GM11168 (cell line): ENCODE data around the gene WWC2.
"Not testable (repeated sequence)": the region's sequence is repeated elsewhere in the genome, so short reads cannot be mapped to it uniquely, and the experiment has no call there.

Experiments used
- in situ Hi-C: fragments of 300-500 bp; cut with MboI; formaldehyde crosslinking; loops from one replicate; pipeline ENCODE4 v1.12.0; 2022; ENCODE audit warnings: low sequenced_read_pairs; ENCODE audit not compliant: unreplicated experiment

Gene WWC2

DNA sequence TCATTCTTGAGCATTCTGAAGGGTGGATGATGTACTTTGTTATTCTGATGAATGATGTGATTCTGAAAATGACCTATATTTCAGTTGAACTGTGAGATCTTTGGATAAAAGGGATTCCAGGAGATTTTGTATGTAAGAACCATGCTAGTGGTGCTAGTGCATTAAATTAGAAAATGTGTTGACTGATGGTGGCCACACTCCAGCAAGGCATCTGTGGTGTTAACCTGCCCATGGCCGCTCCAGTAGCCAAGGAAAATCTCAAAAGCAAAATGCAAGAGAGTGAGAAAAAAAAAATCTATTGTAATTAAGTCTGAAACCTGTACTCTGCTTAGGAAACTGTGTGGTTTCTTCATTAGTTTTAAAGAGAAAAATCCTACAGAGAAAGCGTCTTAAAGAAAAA lies 93.5 kb downstream of the WWC2 start:
- in situ Hi-C loops: no loop called here

DNA sequence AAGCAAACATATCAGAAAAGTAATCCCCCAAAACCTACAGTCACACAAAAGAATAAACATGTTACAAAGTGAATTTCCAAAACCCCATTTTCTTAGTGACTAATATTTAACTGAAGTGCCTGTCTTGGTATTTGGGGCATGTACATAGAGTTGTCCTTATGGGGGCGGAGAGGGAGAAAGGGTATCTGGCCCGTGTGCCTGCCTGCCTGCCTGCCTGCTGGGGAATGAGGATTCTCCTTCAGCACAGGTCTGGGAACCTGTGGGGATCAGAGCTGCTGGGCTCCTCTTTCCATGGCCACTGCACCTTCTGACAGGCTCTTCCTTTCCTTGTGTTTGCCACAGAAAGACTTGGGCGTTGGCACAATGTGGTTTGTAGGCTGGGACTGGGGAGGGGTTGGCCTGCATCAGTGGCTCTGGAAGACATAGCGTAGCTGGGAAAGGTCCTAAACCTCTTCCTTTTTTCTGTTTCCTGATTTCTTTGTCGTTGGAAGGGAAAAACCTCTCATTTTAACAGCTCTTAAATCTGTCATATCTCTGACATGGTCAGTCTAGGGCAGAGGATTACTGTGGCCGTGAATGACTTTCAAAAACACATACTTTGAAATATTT lies 94.8 kb downstream of the WWC2 start:
- in situ Hi-C loops: not testable (repeated sequence)

DNA sequence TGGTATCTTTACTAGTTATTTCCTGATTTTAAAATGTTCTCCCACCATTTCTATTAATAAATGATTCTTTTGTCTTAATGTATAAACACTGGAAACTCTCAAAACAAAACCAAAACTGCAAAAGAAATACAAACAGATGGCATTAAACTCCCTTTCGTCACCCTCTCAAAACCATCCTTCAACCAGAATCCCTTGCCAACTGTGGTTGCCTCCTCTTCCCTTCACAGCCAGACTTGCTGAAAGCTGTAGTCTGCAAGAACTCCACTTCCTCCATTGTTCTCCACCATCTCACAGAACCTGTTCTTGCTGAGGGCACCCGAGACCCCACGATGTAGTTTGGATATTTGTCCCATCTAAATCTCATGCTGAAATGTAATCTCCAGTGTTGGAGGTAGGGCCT lies 96.5 kb downstream of the WWC2 start:
- in situ Hi-C loops: no loop called here

DNA sequence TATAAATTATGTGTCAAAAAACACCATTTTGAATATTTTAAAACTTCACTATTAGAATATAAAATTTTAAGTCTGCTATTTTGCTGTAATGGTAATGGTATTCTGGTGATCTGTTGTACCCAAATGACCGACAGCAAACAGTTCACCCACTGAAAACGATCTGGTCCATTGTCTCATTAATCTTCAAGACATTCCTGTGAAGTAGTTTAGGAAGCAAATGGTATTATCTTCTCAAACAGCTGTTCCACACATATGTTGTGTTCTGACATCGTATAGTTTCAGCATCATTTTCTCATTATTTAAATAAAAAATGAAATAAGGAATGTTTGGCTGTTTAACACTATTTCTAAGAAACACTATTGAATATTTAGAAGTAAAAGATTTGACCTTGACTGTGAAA lies 98.1 kb downstream of the WWC2 start:
- in situ Hi-C loops: no loop called here

DNA sequence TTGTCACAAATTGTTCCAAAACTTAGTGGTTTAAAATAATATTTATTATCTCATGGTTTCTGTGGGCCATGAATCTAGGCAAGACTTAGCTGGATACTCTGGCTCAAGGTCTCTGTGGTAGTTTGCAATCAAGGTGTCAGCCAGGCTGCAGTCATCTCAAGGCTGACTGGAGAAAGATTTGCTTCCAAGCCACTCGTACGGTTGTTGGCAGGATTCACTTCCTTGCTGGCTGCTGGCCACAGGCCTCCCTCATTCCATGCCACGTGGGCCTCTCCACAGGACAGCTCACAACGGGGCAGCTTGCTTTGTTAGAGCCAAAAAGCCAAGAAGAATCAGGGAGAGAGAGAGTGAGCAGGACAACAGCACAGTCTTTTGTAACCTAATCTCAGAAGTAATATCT lies 101.4 kb downstream of the WWC2 start:
- in situ Hi-C loops: no loop called here

DNA sequence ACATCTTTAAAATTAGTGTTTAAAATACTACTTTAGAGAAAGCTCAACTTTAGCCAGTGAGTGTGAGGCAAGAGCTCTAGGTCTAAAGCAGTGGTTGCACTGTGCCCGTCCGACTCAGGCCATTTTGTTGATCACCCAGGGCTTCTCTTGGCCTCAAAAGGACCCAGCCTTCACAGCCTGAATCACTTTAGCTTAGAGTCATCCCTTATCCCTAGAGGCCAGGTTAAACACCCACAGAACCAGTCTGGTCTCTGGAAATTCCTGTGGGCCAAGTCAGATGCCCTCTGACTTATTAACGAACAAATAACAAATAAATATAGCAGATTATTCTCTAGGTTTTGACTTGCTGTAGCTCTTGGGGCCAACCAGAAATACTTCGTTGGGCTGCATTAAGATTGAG lies 102.3 kb downstream of the WWC2 start:
- in situ Hi-C loops: no loop called here

DNA sequence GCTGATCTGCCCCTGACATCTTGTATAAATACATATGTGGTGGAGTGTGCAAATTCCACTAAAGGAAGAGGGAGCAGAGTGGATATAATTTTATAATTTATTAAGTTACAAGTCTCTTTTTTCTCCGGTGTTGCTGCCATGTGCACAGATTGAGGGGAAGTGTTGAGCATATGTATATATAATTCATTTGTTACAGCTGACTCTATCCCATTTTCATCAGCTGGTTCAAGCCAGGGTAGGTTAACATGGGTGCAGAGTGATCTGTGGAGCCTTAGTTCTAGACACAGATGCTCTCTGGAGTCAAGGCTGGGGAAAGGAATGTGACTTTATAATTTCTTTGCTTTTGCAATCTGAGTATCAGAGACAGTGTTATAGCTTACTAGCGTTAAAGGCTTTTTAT lies 103.5 kb downstream of the WWC2 start:
- in situ Hi-C loops: no loop called here

DNA sequence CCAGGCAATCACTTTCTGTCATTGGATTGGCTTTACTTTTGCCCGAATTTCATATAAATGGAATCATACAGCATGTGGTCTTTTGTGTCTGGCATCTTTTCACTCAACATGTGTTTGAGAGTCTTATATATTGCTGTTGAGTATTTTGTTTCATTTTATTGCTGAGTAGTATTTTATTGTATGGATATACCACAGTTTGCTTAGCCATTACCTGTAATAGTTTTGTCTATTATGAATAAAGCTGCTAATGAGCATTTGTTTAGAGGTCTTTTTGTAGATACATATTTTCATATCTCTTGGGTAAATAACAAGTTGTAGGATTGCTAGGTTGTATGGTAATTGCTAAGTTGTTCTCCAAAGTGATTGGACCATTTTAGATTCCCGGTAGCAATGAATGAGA lies 105.7 kb downstream of the WWC2 start:
- in situ Hi-C loops: no loop called here

DNA sequence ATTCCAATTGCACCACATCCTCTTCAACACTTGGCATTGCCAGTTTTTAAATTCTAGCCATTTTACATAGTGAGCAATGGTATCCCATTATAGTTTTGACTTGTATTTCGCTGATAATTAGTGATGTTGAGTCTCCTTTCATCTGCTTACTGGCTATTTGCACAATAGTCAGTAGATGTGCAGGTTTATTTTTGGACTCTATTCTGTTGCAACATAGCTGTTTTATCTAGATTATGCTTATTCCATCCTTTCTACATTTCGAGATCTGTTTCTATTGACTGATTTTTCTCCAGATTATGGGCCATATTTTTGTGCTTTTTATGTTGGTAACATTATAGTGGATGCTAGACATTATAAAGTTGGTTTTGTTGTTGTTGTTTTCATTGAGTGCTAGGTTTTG lies 106.1 kb downstream of the WWC2 start:
- in situ Hi-C loops: no loop called here

DNA sequence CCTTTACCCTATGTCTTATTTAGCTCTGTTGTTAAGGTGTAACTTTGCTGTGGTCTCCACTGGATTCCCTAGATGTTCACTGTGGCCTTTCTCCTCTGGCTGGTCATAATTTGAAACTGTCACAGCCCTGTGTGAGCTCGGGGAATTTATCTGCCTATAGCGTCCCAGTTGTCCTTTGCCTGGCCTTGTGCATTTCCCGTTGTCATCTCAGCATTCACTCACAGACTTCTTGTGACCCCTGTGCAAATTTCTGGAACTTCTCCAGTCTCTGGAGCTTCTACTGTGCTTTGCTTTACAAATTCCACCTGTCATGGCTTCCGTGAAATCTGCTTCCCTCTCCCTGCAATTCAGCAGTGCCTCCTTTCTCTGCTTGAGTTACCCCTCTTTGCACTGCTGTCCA lies 106.7 kb downstream of the WWC2 start:
- in situ Hi-C loops: no loop called here

DNA sequence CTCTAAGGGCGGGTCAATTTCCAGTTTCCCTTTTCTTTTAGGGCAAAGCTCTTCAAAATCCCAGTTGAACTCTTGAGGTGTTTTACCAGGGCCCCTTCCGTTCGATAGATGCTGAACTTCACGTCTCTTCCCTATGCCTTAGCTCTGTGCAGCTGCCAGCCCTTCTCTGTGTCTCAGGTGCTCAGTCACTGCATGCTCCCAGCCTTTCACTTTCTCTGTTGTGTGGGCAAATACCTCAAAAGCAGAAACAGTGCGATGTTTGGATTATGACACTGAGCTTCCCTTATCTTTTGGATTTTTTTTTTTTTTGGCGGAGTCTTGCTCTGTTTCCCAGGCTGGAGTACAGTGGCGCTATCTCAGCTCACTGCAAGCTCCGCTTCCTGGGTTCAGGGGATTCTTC lies 112.5 kb downstream of the WWC2 start:
- in situ Hi-C loops: no loop called here

DNA sequence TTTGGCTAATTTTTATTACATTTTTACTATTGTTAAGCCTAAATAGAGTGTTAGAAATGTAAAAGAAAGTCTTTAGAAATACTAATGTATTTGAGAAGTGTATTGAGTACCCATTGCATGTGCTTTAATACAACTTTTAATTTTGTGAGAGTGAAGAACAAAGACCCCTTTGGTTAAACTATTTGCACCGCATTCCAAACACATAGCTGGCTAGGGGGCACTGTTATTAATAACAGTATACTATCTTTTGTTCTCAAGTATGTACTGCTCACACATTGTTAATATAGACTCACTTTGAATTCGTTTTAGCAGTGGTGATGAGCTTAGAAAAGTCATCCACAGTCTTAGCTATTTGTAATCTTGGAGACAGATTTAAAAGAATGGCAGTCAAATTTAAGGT lies 114.9 kb downstream of the WWC2 start:
- in situ Hi-C loops: no loop called here

DNA sequence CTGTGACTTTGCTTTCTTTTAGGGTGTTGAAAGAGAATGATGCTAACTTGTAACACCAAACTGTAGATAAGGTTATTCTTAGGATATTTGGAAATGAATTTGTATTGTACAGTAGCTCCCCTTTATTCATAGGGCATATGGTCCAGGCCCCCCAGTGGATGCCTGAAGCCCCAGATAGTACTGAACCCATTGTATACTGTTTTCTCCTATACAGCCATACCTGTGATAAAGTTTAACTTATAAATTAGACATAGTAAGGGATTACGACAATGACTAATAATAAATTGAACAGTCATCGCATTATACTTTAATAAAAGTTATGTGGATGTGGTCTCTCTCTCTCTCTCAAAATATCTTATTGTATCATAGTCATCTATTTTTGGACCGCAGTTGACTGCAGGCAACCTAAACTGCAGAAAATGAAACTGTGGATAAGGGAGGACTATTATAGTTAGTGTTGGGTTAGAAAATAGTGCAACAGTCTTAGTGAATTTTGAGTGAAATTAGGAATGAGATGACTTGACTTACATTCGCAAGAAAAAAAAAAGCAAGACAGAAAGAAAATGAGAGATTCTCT lies 115.9 kb downstream of the WWC2 start:
- in situ Hi-C loops: no loop called here

DNA sequence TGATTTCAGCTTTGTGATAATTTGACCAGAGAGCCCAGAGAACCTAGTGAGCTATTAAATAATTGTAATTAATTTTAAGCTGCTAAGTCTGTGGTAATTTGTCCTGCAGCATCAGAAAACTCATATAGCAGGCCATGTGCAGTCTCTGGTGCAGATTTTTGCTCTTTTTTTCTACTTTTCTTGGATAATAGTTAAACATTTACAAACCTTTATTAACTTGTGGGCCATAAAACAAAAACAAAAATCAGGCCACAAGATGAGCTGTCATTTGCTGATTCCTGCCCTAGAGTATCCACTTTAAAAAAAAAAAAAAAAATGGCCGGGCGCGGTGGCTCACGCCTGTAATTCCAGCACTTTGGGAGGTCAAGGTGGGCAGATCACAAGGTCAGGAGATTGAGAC lies 121.2 kb downstream of the WWC2 start:
- in situ Hi-C loops: no loop called here

DNA sequence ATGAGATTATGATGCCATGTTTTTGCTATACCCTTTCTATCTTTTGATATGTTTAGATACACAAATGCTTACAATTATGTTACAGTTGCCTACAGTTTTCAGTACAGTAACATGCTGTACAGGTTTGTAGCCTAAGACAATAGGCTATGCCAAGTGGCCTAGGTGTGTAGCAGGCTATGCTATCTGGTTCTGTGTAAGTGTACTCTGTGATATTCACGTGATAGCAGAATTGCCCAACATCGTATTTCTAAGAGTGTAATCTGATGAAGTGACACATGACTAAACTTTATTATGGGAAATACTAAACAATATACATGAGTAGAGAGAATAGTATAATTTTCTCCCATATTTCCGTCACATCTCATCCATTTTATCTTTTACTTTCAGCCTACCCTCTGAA lies 124.0 kb downstream of the WWC2 start:
- in situ Hi-C loops: no loop called here

DNA sequence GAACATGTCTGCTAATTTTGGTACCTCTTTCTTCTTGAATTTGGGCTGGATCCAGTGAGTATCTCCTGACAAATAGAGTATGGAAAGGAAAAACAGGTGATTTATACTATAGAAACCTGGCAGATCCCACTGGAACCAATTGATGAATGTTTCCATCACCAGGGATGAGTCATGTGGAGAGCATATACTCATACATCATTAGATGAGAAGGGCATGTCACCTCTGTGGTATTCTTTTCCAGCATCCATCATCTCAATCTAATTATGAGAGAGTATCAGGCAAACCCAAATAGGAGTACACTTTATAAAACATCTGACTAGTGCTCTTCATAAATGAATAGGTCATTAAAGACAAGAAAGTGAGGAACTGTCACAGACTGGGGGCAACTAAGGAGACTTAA lies 130.3 kb downstream of the WWC2 start:
- in situ Hi-C loops: no loop called here

DNA sequence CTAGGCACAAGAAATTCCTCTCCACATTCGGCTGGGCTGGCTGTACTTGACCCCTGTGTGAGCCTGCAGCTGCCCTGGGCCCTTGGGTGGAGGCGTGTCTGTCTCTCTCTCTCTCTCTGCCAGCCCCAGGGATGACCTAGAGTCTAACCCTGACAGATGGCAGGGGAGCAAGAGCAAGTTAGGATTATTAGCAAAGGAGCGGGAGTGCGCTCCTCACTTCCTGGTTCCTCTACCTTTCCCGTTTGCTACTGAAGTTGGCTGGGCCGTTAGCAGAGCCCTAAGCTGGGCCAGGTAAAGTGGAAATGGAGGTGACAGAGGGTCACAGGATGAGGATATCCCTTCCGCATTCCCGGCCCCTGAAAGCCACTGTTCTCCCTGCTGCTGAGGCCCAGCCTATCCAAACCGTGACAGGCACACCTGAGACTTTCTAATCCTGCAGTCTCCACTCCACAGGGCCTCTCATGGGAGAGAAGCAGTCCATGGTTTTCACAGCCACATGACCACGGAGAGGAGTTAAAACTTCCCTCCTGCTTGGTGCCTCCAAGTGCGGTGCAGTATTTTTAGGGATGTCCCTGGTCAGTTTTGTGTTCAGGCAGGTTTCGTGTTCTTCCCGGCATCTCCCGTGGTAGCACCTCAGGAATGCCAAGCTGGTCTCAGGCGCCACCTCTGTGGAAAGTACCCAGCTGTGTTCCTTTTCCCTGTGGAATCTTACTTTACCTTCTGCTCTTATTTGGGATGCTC lies 141.7 kb downstream of the WWC2 start:
- in situ Hi-C loops: no loop called here

DNA sequence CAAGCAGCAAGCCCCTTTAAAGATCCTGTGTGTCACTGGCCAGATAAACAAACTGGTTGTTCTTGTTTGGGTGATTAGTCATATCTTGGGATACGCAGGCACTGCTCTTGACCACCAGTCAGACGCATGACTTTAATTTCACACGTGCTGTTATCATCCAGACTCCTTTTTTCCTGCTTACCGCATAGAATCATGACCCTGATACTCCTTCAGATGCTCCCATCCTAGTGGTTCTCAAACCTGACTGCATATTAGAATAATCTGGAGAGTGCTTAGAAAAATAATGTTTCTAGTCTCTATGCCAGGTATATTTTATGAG lies 142.2 kb downstream of the WWC2 start:
- in situ Hi-C loops: no loop called here

DNA sequence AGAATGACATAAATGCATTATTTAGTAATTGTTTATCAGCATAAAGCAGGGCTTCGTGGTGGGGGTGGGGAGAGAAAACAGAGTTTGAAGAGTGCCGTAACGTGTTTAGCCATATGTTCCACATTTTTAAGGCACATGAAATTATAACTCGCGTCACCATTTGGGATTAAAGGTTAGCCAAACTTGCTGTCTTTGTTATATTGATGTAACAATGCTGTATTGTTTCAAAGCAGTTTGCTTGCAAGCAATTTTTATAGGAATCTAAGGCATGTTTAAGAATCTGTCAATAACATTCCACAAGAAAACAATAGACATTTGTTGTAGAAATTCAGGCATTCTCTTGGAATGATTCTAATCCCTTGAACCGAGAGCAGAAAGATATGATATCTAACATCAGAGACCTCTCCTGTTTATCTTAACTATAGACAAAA lies 142.7 kb downstream of the WWC2 start:
- in situ Hi-C loops: no loop called here

DNA sequence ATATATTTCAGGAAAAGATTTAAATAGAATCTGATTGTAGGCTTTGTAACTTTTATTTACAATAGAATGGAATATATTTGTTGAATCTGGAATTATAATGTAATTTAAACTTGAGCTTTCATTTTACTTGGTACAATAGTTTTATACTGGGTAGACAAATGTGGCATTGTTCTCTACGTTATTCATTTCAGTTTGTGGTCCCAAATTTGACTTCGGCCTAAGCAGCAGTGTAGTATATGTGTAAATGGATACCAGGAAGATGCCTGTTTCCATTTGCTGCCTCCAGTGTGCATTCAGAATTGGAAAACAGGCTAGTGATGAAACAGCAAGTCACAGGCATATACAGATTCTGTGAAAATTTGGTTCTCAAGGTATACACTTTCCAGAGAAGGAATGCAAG lies 143.2 kb downstream of the WWC2 start:
- in situ Hi-C loops: no loop called here

DNA sequence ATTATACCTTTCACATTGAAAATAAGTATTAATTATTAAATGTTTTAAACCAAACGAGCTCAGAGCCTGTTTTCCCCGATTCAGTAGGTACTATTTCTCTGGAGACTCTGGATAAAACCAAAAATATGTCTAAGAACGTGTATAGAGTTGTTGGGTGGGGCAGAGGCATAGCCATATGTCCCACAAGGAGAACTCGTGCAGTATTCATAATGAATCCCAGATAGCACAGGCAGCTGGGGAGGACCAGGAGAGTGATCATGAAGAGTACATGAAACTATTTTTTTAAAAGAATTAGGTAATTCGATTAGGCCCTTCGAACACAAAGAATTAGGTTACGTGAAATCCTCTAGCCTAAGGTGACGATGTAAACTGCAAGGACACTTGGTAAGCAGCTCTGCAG lies 145.0 kb downstream of the WWC2 start:
- in situ Hi-C loops: no loop called here

DNA sequence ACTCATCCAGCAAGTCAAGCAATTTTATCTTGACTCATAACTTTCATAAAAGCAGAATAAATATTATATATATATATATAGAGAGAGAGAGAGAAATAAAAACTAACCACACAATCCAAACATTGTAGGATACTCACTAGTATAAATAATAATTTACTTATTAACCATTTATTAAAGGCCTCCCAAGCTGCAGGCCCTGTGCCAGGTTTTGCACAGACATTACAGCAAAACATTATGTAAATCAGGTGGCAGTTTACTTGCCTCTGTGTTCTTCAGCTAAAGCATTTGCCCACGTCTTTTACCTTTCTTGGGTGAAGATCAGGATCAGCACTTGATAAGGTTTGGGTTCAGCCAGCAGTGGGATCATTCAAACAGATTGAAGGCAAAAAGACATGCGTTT lies 145.4 kb downstream of the WWC2 start:
- in situ Hi-C loops: no loop called here
